ENCODE data around the gene DNASE1L2. TPM values are rescaled to one million over a fixed set of nuclear protein-coding genes. Genes with fewer than 3 reads are reported as not detected.

Gene DNASE1L2
- total and polyA plus RNA-seq, 2 of the 4 experiments (the other 2 are of a cell fraction) = 0.18 to 0.75 TPM

GRCh38 chr16:2275476-2276367, 39.5 kb downstream of the DNASE1L2 start:
- Histone ChIP-seq H3K4me1 (ENCODE audit: control insufficient read depth, insufficient read depth, low read length) (no peaks in the 10 kb centered on the region), H4K91ac (ENCODE audit: insufficient read depth, low read depth, low read length) (no peak overlapping the region), H4K8ac (ENCODE audit: low read depth in 2 of 2, low read length in 2 of 2) (no peak overlapping the region), H2BK15ac (ENCODE audit: low read depth, low read length) (no peak overlapping the region), H3K27me3 (ENCODE audit: control insufficient read depth, insufficient read depth, low read length) (peaks cover 20% of the 10 kb centered on the region; the same call in 1 of the 2 replicates), H4K20me1 (ENCODE audit: insufficient read depth, low read length) (peaks cover 3% of the 10 kb centered on the region; the same call in 1 of the 2 replicates), H3K36me3 (ENCODE audit: control insufficient read depth, insufficient read depth, low read length) (peaks cover 3% of the 10 kb centered on the region; the same call in 1 of the 2 replicates), H2BK20ac (ENCODE audit: low read depth, low read length) (no peak overlapping the region), H3K18ac (ENCODE audit: low read depth, low read length) (no peak overlapping the region), H3K56ac (ENCODE audit: extremely low read depth, insufficient read depth, low read length) (no peak overlapping the region), H3K4me3 (ENCODE audit: insufficient read depth, low read depth, low read length) (no peak overlapping the region), H3K14ac (replicated peaks; ENCODE audit: low read depth, low read length) (no peak overlapping the region), H2BK120ac (ENCODE audit: low read depth, low read length) (no peak overlapping the region), H3K79me1 (ENCODE audit: low read depth in 1 of 2, low read length in 2 of 2) (peaks cover 0 to 8% of the 10 kb centered on the region in 2 experiments; a peak in 2 of 4 replicates), H3K23ac (ENCODE audit: low read depth, low read length) (no peak overlapping the region), H2BK5ac (ENCODE audit: low read depth, low read length, poor library complexity, severe bottlenecking) (no peak overlapping the region), H2AK5ac (ENCODE audit: low read depth, low read length) (no peak overlapping the region), H4K5ac (ENCODE audit: low read depth, low read length) (no peak overlapping the region), H2AFZ (replicated peaks; ENCODE audit: low read length, poor library complexity) (no peak overlapping the region), H3K9me3 (ENCODE audit: control insufficient read depth, insufficient read depth, low read length) (no peaks in the 10 kb centered on the region), H3K9me1 (ENCODE audit: insufficient read depth, low read length) (no peaks in the 10 kb centered on the region; the same call in 1 of the 2 replicates), H3K4me2 (ENCODE audit: low read depth, low read length) (no peak overlapping the region), H2AK9ac (replicated peaks; ENCODE audit: low read depth, low read length, poor library complexity) (peak overlapping the region; percentile 55), H3K4ac (ENCODE audit: low read depth, low read length) (no peak overlapping the region), H3K27ac (ENCODE audit: insufficient read depth, low read length) (no peak overlapping the region), H3K9ac (ENCODE audit: low read depth, low read length) (no peak overlapping the region)
- WGBS, 2 experiments (ENCODE audit: extremely low coverage in 2 of 2, insufficient read length in 1 of 2) = 93% methylated on average over 14 of the region's 30 CpGs; no CpG with 5 or more reads in 1 of the 2 experiments
- ATAC-seq (ENCODE audit: low read depth) = no peak
- ChIA-PET CTCF (no interaction called here), POLR2A (ENCODE audit: unreplicated experiment) (no interaction called here)
- dilution Hi-C loops (cut with HindIII; ENCODE audit: low sequenced_read_pairs, unreplicated experiment) (no loop called here), in situ Hi-C loops (cut with MboI; ENCODE audit: low sequenced_read_pairs) (loop anchor here (10.0 kb wide), 1 partner anchor 149 kb away; the partner anchor contains the start of gene CCNF), intact Hi-C loops (cut with micrococcal nuclease) (no loop called here)
- no peak for DNase-seq
- BruUV-seq (replicated peaks) = no TSS peak
- no peak for TF ChIP-seq MAZ (IDR thresholded peaks at IDR 0.05; ENCODE audit: borderline replicate concordance, low read depth, low read length)
- TF ChIP-seq RFX5 (IDR thresholded peaks at IDR 0.05; ENCODE audit: low read depth, low read length) = no peak
- TF ChIP-seq ELK1 (IDR thresholded peaks at IDR 0.05; ENCODE audit: borderline replicate concordance, low read depth, low read length) = no peak
- no peak for TF ChIP-seq CEBPB (IDR thresholded peaks at IDR 0.05; ENCODE audit: low read depth, low read length)
- TF ChIP-seq RAD21 (IDR thresholded peaks at IDR 0.05; ENCODE audit: low read length) = no peak
- TF ChIP-seq BHLHE40 (IDR thresholded peaks at IDR 0.05; ENCODE audit: low read depth, low read length) = no peak
- no peak for TF ChIP-seq NFE2L2 (IDR thresholded peaks at IDR 0.05; ENCODE audit: low read depth, low read length)
- no peak for TF ChIP-seq POLR2A (IDR thresholded peaks at IDR 0.05; ENCODE audit: low read depth, low read length)
- TF ChIP-seq CTCF (conservative IDR thresholded peaks at IDR 0.05; ENCODE audit: low read depth, low read length) = no peak
- TF ChIP-seq CHD1 (IDR thresholded peaks at IDR 0.05; ENCODE audit: low read depth, low read length) = no peak
- no peak for TF ChIP-seq MAFK (IDR thresholded peaks at IDR 0.05; ENCODE audit: low read depth, low read length)
- TF ChIP-seq RCOR1 (IDR thresholded peaks at IDR 0.05; ENCODE audit: insufficient replicate concordance, low read length) = no peak
- TF ChIP-seq FOS (IDR thresholded peaks at IDR 0.05; ENCODE audit: low read depth, low read length) = no peak
- no peak for TF ChIP-seq MXI1 (IDR thresholded peaks at IDR 0.05; ENCODE audit: borderline replicate concordance, low read depth, low read length)

Measured in IMR-90 (cell line).